Measurements from ENCODE around the gene ZMYND8. TPM values are rescaled to one million over a fixed set of nuclear protein-coding genes. Genes with fewer than 3 reads are reported as not detected.
"Not testable (repeated sequence)": the region's sequence is repeated elsewhere in the genome, so short reads cannot be mapped to it uniquely, and the experiment has no call there.

The ZMYND8 gene
- 15.2 TPM for polyA plus RNA-seq (ENCODE audit: insufficient read length)

DNA sequence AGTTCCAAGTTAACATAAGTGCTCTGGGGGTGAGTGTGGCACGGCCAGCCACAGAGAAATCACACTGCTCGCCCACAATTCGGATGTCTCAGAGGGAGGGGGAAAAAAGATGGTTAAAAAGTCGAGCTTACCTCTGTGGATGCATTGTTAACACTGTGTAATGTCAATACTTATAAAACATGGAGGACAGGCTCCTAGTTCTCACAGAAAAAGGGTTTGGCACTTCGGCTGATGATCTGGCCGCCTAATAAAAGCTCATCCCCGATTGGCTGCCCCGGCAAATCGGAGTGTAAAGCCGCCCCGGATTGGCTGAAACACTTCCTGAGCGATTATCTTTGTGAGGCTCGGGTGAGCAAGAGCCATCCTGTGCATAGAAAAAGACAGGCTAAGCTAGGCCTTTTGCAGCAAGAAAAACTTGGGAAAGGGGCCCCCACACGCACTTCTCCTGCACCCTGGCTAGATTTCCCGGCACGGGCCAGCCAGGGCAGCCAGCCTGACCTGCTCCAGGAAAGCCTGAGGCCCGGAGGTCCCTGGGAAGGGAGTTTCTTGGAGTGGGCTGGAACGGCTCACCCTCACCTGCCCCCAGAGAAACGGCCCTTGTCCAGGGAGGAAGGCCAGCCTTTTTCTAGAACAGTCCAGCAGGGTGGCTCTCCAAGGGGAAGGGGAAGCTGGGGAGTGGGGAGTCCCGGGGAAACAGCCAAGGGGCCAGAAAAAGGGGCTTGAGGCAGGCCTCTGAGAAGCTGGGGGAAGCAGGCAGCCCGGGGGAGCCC is at the start of gene ZMYND8:
ZMYND8 (minus strand) TSS at position 174 of the 770 bp plus-strand sequence; CDS start at position 145, 29 bp downstream.
- no peak for DNase-seq (ENCODE audit: low read depth)

DNA sequence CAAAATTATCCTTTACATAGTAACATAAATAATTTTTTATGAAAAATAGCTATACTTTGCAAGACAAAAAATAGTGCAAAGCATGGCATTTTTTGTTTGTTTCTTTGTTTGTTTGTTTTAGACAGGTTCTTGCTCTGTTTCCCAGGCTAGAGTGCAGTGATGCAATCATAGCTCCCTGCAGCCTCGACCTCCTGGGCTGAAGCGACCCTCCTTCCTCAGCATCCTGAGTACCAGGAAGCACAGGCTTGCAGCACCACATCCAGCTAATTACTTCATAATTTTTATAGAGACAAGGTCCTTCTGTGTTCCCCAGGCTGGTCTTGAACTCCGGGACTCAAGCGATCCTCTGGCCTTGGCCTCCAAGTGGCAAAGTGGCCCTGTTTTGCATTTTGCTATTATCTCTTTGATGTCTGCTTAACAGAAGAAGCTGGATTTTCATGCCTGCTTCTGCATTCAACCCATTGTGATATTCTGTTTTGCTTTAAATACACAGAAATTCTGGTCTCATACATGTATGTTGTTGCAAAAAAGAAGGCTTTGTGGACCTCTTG is 49.4 kb upstream of the ZMYND8 start:
- no peak for DNase-seq (ENCODE audit: low read depth)

- no peak for DNase-seq (ENCODE audit: low read depth)
These were observed 44.2 kb upstream of the ZMYND8 start for GRCh38 chr20:47400685-47401084.

DNA sequence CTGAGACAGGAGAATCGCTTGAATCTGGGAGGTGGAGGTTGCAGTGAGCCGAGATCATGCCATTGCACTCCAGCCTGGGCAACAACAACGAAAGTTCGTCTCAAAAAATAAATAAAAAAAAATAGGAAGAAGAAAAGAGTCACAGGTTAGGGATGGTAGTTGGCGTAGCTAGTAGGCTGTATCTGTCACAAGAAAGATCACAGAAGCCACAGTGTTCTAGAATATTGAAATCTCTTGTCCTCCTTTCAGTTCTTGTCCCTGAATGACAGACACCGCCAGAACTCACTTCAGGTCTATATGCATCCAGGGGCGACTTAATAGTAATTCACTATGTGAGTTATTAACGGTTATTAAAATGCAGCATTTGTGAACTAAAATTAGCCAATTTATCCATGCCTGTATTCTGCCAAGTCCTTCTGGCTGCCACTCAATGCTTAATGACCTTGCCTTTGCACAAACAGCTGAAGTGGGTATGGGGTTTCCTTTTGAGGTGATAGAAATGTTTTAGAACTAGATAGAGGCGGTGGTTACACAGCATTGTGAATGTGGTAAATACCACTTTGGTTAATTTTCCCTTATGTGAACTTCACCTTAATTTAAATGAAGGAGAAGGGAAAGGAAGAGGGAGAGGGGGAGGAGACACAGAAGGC is 41.3 kb upstream of the ZMYND8 start:
- DNase-seq (ENCODE audit: low read depth) = no peak

DNA sequence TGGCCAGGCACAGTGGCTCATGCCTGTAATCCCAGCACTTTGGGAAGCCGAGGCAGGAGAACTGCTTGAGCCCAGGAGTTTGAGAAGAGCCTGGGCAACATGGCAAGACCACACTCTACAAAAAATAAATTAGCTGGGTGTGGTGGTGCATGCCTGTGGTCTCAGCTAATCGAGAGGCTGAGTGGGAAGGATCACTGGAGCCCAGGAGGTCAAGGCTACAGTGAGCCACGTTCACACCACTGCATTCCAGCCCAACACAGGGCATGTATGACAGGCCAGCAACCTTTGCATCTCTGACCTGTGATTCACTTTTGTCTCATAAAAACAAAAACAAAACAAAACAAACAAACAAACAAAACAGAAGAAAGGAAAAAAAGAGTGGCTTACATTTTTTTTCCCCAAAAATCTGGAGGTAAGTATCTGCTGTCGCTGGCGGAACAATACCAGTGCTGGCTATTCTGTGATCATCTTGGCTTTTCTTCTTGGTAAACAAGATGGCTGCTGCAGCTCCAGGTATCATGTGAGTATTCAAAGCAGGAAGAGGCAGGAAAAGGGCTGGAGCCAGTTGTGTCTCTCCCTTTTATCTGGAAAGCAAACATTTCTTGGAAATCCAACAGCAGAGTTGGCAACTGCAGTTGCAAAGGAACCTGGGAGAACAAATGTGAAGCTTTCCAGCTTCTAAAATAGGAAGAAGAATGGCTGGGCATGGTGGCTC is 40.4 kb upstream of the ZMYND8 start:
- DNase-seq (ENCODE audit: low read depth) = no peak

DNA sequence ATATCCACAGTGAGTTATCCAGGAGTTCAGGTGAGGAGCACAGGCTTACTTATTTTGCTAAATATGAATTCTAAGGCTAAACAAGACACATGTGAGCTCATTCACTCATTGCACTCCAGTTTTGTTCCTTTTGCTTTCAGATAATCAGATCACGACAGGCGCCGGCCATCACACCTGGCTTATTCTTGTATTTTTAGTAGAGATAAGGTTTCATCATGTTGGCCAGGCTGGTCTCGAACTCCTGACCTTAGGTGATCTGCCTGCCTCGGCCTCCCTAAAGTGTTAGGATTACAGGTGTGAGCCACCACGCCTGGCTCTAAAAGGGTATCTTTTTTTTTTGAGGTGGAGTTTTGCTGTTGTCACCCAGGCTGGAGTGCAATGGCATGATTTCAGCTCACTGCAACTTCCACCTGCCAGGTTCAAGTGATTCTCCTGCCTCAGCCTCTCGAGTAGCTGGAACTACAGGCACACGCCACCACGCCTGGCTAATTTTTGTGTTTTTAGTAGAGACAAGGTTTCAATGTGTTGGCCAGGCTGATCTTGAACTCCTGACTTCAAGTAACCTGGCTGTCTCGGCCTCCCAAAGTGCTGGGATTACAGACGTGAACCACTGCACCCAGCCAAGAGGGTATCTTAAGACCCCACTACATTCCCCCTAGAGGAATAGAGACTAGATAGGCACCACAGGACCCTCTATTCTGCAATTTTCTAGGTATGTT is 37.5 kb upstream of the ZMYND8 start:
- not testable (repeated sequence) for DNase-seq (ENCODE audit: low read depth)

DNA sequence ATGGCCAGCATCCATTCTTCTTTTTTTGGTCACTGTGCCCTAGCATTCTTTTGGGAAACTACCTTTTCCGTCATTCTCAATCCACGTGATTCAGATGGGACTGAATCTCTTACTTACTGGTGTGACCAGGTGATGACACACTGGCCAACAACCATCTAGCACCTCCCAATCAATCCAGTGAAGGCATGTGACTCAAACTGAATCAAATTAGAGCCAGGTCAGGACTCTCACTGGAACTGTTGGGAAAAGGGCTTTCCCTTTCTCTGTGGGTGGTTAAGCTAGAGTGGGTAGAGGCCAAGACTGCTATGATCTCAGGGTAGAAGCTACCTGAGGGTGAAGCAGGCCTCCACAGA is 36.2 kb upstream of the ZMYND8 start:
- DNase-seq (ENCODE audit: low read depth) = no peak

GRCh38 chr20:47392015-47392720 is 35.7 kb upstream of the ZMYND8 start:
- DNase-seq (ENCODE audit: low read depth) = no peak

- DNase-seq (ENCODE audit: low read depth) = no peak
These were observed 34.9 kb upstream of the ZMYND8 start for GRCh38 chr20:47391276-47392010.

DNA sequence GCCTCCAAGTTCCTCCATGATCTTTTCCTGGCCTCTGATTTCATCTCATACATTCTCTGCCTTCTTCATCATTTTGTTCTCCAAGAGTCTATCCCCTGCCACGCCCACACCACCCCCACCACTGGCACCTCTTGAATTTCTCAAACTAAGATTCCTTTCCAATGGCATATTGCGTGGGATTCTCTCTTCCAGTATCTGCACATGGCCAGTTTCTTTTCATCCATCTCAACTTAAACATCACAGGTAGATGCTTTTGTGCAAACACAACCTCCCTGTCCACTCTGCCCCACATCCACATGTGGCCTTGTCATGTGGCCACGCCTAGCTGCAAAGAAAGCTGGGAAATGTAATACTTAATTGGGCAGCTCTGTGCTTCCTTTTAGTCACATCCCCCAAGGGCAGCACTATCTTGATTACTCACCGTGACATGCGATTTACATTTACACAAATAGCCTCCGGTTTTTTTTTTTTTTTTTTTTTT is 33.4 kb upstream of the ZMYND8 start:
- no peak for DNase-seq (ENCODE audit: low read depth)

GRCh38 chr20:47385968-47386367 is 29.5 kb upstream of the ZMYND8 start:
- not testable (repeated sequence) for DNase-seq (ENCODE audit: low read depth)

GRCh38 chr20:47382746-47383415 is 26.4 kb upstream of the ZMYND8 start:
- DNase-seq (ENCODE audit: low read depth) = no peak

DNA sequence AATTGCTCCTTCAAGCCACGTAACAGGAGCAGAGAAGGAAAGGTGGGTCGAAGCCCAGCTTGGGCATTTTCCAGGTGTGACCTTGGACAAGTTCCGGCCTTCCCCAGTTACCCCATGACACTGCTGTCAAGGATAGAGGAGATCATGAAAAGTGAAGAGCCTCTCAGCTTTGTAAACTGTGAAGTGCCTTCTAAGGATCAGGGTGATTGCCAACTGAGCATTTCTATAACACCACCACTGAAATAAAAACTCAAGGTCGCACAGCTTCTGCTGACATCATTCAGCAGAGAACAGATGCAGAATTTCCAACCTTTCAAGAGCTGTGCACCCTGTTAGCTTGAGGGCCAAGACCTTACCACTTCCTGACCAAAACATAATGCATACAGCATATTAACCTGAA is 24.0 kb upstream of the ZMYND8 start:
- DNase-seq (ENCODE audit: low read depth) = no peak

DNA sequence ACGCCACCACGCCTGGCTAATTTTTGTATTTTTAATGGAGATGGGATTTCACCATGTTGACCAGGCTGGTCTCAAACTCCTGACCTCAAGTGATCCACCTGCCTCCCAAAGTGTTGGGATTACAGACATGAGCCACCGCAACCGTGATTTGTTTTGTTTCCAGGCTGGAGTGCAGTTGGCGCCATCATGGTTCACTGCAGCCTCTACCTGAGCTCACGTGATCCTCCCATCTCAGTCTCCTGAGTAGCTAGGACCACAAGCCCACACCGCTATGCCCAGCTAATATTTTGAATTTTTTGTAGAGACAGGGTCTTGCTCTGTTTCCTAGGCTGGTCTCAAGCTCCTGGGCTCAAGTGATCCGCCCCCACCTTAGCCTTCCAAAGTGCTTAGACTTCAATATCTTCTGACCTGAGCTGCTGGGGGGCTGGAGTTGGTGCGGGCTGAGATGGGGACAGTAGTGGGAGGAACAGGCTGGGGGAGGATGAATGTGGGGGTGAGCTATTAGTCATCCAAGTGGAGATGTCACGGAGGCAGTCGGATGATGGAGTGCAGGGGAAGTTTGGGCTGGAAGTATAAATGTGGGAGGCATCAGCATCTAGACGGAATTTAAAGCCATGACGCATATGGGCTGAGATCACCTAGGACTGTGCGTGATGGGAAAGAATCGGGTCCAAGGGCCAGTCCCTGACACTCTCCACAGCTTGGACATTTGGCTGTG is 23.1 kb upstream of the ZMYND8 start:
- no peak for DNase-seq (ENCODE audit: low read depth)

GRCh38 chr20:47377122-47377722 is 20.7 kb upstream of the ZMYND8 start:
- DNase-seq (ENCODE audit: low read depth) = no peak

DNA sequence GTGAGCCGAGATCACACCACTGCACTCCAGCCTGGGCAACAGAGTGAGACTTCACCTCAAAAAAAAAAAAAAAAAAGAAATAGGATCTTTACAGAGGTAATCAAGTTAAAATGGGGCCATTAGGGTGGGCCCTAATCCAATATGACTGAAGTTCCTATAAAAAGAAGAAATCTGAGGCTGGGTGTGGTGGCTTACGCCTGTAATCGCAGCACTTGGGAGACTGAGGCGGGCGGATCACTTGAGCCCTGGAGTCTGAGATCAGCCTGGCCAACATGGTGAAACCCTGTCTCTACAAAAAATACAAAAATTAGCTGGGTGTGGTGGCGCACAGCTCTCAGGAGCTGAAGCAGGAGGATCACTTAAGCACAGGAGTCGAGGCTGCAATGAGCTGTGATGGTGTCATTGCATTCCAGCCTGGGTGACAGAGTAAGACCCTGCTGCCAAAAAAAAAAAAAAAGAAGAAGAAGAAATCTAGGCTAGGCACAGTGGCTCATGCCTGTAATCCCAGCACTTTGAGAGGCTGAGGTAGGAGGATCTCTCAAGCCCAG is 19.7 kb upstream of the ZMYND8 start:
- not testable (repeated sequence) for DNase-seq (ENCODE audit: low read depth)

DNA sequence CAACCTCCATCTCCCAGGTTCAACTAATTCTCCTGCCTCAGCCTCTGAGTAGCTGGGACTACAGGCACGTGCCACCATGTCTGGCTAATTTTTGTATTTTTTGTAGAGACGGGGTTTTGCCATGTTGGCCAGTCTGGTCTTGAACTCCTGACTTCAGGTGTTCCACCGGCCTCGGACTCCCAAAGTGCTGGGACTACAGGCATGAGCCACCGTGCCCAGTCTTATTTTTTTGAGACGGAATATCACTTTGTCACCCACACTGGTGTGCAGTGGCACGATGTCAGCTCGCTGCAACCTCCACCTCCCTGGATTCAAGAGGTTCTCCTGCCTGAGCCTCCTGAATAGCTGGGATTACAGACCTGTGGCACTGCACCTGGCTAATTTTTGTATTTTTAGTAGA is 17.6 kb upstream of the ZMYND8 start:
- DNase-seq (ENCODE audit: low read depth) = not testable (repeated sequence)

DNA sequence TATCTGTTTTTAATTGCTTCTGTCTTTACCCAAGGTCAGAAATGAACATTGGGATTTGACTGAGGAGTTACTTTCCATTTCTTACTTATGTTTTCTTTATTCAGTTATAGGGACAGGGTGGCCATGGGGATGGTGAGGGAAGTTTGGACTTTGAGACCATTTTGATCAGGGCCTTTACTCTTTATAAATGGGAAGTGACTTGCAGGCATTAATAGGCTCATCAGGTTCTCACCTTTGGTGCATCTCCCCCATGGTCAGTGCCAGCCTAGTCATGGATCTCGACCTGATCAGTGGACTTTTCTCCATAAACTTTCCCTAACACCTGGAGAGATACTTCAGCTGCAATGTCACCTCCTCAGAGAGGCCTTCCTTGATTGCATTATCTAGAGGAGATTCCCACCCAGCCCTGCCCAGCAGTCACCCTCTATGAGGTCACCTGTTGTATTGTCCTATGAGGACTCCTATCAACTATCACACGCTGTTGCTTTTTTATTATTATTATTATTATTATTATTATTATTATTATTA is 16.8 kb upstream of the ZMYND8 start:
- DNase-seq (ENCODE audit: low read depth) = no peak

Data from forelimb muscle (tissue), 1 donor.